WTC11 (cell line): ENCODE measurements around the gene TUBGCP2. TPM values are rescaled to one million over a fixed set of nuclear protein-coding genes. Genes with fewer than 3 reads are reported as not detected.
"Not testable (repeated sequence)": the region's sequence is repeated elsewhere in the genome, so short reads cannot be mapped to it uniquely, and the experiment has no call there.

Experiments
- ATAC-seq: fragments of 200-7000 bp; cut with Tn5 transposase; 2 replicates; pipeline ENCODE4 v1.10.0; 2021; ENCODE audit warnings: mild to moderate bottlenecking, moderate library complexity
- CTCF ChIA-PET: fragments of 300-600 bp; sonication (Branson Sonifier 250); formaldehyde crosslinking; loops from one replicate; lab custom pipeline; 2021; ENCODE audit warnings: antibody characterized with exemption; lab: Charles Lee
- POLR2A ChIA-PET: fragments of 350-600 bp; sonication (Branson Sonifier 250); formaldehyde crosslinking; loops from one replicate; lab custom pipeline; 2021; ENCODE audit warnings: antibody characterized with exemption; lab: Charles Lee
- DNase-seq: peaks from one replicate; pipeline ENCODE4 v3.0.0; 2021; ENCODE audit warnings: low spot score
- H3K27ac Mint-ChIP-seq: 2 replicates; pipeline ENCODE4 v1.8.0; 2021; ENCODE audit warnings: mixed read lengths
- H3K27me3 Mint-ChIP-seq: 2 replicates; pipeline ENCODE4 v1.8.0; 2021; ENCODE audit warnings: low read depth, mild to moderate bottlenecking, moderate library complexity, mixed read lengths
- H3K36me3 Mint-ChIP-seq: 2 replicates; pipeline ENCODE4 v1.8.0; 2021; ENCODE audit warnings: mixed read lengths
- H3K4me1 Mint-ChIP-seq: 2 replicates; pipeline ENCODE4 v1.8.0; 2022; ENCODE audit warnings: mixed read lengths
- H3K4me3 Mint-ChIP-seq: 2 replicates; pipeline ENCODE4 v1.8.0; 2021; ENCODE audit warnings: mild to moderate bottlenecking, moderate library complexity, mixed read lengths
- H3K9me3 Mint-ChIP-seq: 2 replicates; pipeline ENCODE4 v1.8.0; 2021; ENCODE audit warnings: mixed read lengths
- ERG ChIP-seq: fragments of 250-450 bp; sonication (Bioruptor Pico); IDR thresholded peaks from 2 replicates; pipeline ENCODE4 v1.8.0; 2021; ENCODE audit warnings: mild to moderate bottlenecking
- ETV6 ChIP-seq: sonication (generic); formaldehyde crosslinking; IDR thresholded peaks from 2 replicates; pipeline ENCODE4 v1.8.1; 2022; ENCODE audit warnings: mild to moderate bottlenecking, missing genetic modification reagents
- HMGA2 ChIP-seq: fragments of 250-450 bp; sonication (Bioruptor Pico); IDR thresholded peaks from 2 replicates; pipeline ENCODE4 v1.4.0; 2021; ENCODE audit warnings: mild to moderate bottlenecking, moderate library complexity
- IRF2 ChIP-seq: sonication (generic); formaldehyde crosslinking; IDR thresholded peaks from 2 replicates; pipeline ENCODE4 v1.8.0; 2022; ENCODE audit warnings: low read depth, missing genetic modification reagents, borderline replicate concordance
- MXD4 ChIP-seq: fragments of 250-450 bp; sonication (Bioruptor Pico); IDR thresholded peaks from 2 replicates; pipeline ENCODE4 v1.8.0; 2021; ENCODE audit warnings: mild to moderate bottlenecking, moderate library complexity, borderline replicate concordance
- NFATC4 ChIP-seq: fragments of 250-450 bp; sonication (Bioruptor Pico); IDR thresholded peaks from 2 replicates; pipeline ENCODE4 v1.9.0; 2021; ENCODE audit warnings: mild to moderate bottlenecking
- OVOL2 ChIP-seq: fragments of 250-450 bp; sonication (Bioruptor Pico); IDR thresholded peaks from 2 replicates; pipeline ENCODE4 v1.9.0; 2021; ENCODE audit warnings: mild to moderate bottlenecking, borderline replicate concordance
- PREB ChIP-seq: sonication (generic); formaldehyde crosslinking; IDR thresholded peaks from 2 replicates; pipeline ENCODE4 v1.8.1; 2022; ENCODE audit warnings: mild to moderate bottlenecking, missing genetic modification reagents, moderate library complexity, borderline replicate concordance
- PRRX2 ChIP-seq: fragments of 250-450 bp; sonication (Bioruptor Pico); IDR thresholded peaks from 2 replicates; pipeline ENCODE4 v1.8.0; 2021; ENCODE audit warnings: mild to moderate bottlenecking
- RELA ChIP-seq: sonication (generic); formaldehyde crosslinking; IDR thresholded peaks from 2 replicates; pipeline ENCODE4 v1.8.1; 2022; ENCODE audit warnings: missing genetic modification reagents, mild to moderate bottlenecking, borderline replicate concordance
- SMAD4 ChIP-seq: sonication (generic); formaldehyde crosslinking; IDR thresholded peaks from 2 replicates; pipeline ENCODE4 v1.8.0; 2022; ENCODE audit warnings: mild to moderate bottlenecking, missing genetic modification reagents
- TCF7 ChIP-seq: sonication (generic); formaldehyde crosslinking; IDR thresholded peaks from 2 replicates; pipeline ENCODE4 v1.8.0; 2022; ENCODE audit warnings: mild to moderate bottlenecking, low read depth, missing genetic modification reagents, moderate library complexity
- ZNF396 ChIP-seq: fragments of 250-450 bp; sonication (Bioruptor Pico); IDR thresholded peaks from 2 replicates; pipeline ENCODE4 v1.8.0; 2021; ENCODE audit warnings: mild to moderate bottlenecking, moderate library complexity, borderline replicate concordance
- ZNF416 ChIP-seq: fragments of 250-450 bp; sonication (Bioruptor Pico); IDR thresholded peaks from 2 replicates; pipeline ENCODE4 v1.9.0; 2021; ENCODE audit warnings: mild to moderate bottlenecking, inconsistent platforms
- total RNA-seq: library from RNA; stranded (reverse); gene quantifications from 3 replicates; pipeline ENCODE4 v1.2.3, GENCODE V29; 2021
- TF ChIP-seq, protein P1 (sequence below): sonication (generic); formaldehyde crosslinking; IDR thresholded peaks from 2 replicates; pipeline ENCODE4 v1.8.1; 2023; ENCODE audit warnings: mild to moderate bottlenecking, missing genetic modification reagents, moderate library complexity
- TF ChIP-seq, protein P2 (sequence below): sonication (generic); formaldehyde crosslinking; IDR thresholded peaks from 2 replicates; pipeline ENCODE4 v1.8.0; 2022; ENCODE audit warnings: mild to moderate bottlenecking, missing genetic modification reagents
- TF ChIP-seq, protein P3 (sequence below): sonication (generic); formaldehyde crosslinking; IDR thresholded peaks from 2 replicates; pipeline ENCODE4 v1.8.0; 2023; ENCODE audit warnings: mild to moderate bottlenecking, missing genetic modification reagents
- TF ChIP-seq, protein P4 (sequence below): sonication (generic); formaldehyde crosslinking; IDR thresholded peaks from 2 replicates; pipeline ENCODE4 v1.8.1; 2022; ENCODE audit warnings: low read depth, missing genetic modification reagents, borderline replicate concordance

TUBGCP2 gene
- total RNA-seq, 1 experiment from 2014 or later: 62.5 TPM

- peaks cover 19% of the 10 kb centered on the region for H3K27me3 Mint-ChIP-seq
- no peak for TF ChIP-seq HMGA2 (CRISPR knock-in tag)
- TF ChIP-seq, all 79 proteins: peak for 0
- Mint-ChIP-seq H3K4me3 (no peak overlapping the region), H3K36me3 (no peaks in the 10 kb centered on the region), H3K9me3 (no peaks in the 10 kb centered on the region), H3K4me1 (no peaks in the 10 kb centered on the region), H3K27ac (no peak overlapping the region)
- no peak for ATAC-seq
- POLR2A ChIA-PET: interaction anchor here (1.1 kb wide), 1 partner anchor 19 kb away, joined by 3 read pairs; no protein-coding TSS in a partner anchor
- CTCF ChIA-PET: interaction anchor here (1.0 to 2.0 kb wide), 6 partner anchors 9 to 87 kb away, joined by 3 to 20 read pairs (median 7); partner anchors contain the start of gene ADAM8
- DNase-seq: no peak
These were observed 42.4 kb downstream of the TUBGCP2 start for GRCh38 chr10:133266056-133266795.

GRCh38 chr10:133265052-133265451 is 43.6 kb downstream of the TUBGCP2 start:
- H3K4me1 Mint-ChIP-seq, CTCF ChIA-PET, H3K36me3 Mint-ChIP-seq, POLR2A ChIA-PET, H3K4me3 Mint-ChIP-seq, H3K9me3 Mint-ChIP-seq, DNase-seq, ATAC-seq, H3K27ac Mint-ChIP-seq: not testable (repeated sequence)
- H3K27me3 Mint-ChIP-seq: peaks cover 19% of the 10 kb centered on the region

- no peaks in the 10 kb centered on the region for H3K9me3 Mint-ChIP-seq
- no peak for DNase-seq
- no peak overlapping the region for H3K27ac Mint-ChIP-seq
- ATAC-seq: no peak
- 0 out of 2 replicates have a peak, but pooled peaks cover 4% of the 10 kb centered on the region for H3K4me1 Mint-ChIP-seq
- POLR2A ChIA-PET: interaction anchor here (0.6 kb wide), 1 partner anchor 13 kb away, joined by 3 read pairs; no protein-coding TSS in a partner anchor
- TF ChIP-seq ZNF416 (CRISPR knock-in tag) (no peak), ETV6 (CRISPR knock-in tag) (no peak), SMAD4 (CRISPR knock-in tag) (no peak), PREB (CRISPR knock-in tag) (no peak), PRRX2 (no peak), OVOL2 (CRISPR knock-in tag) (no peak), IRF2 (no peak)
- TF ChIP-seq, protein P1, sequence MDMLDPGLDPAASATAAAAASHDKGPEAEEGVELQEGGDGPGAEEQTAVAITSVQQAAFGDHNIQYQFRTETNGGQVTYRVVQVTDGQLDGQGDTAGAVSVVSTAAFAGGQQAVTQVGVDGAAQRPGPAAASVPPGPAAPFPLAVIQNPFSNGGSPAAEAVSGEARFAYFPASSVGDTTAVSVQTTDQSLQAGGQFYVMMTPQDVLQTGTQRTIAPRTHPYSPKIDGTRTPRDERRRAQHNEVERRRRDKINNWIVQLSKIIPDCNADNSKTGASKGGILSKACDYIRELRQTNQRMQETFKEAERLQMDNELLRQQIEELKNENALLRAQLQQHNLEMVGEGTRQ: no peak
- TF ChIP-seq, protein P2, sequence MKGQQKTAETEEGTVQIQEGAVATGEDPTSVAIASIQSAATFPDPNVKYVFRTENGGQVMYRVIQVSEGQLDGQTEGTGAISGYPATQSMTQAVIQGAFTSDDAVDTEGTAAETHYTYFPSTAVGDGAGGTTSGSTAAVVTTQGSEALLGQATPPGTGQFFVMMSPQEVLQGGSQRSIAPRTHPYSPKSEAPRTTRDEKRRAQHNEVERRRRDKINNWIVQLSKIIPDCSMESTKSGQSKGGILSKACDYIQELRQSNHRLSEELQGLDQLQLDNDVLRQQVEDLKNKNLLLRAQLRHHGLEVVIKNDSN (CRISPR knock-in tag): no peak
- TF ChIP-seq, all 79 proteins: peak for 0
- no peak overlapping the region for H3K4me3 Mint-ChIP-seq
- CTCF ChIA-PET: interaction anchor here (1.0 kb wide), 1 partner anchor 18 kb away, joined by 3 read pairs; no protein-coding TSS in a partner anchor
- peaks cover 19% of the 10 kb centered on the region for H3K27me3 Mint-ChIP-seq
- no peaks in the 10 kb centered on the region for H3K36me3 Mint-ChIP-seq
These were observed 44.2 kb downstream of the TUBGCP2 start for GRCh38 chr10:133264461-133264860.

GRCh38 chr10:133263674-133264073 is 45.0 kb downstream of the TUBGCP2 start:
- CTCF ChIA-PET: interaction anchor here (1.0 to 1.6 kb wide), 2 partner anchors 16 to 17 kb away, joined by 3 to 4 read pairs; no protein-coding TSS in a partner anchor
- Mint-ChIP-seq H3K4me1 (0 out of 2 replicates have a peak, but pooled peaks cover 4% of the 10 kb centered on the region), H3K27ac (no peak overlapping the region), H3K4me3 (no peak overlapping the region), H3K9me3 (no peaks in the 10 kb centered on the region), H3K27me3 (peaks cover 19% of the 10 kb centered on the region), H3K36me3 (no peaks in the 10 kb centered on the region)
- DNase-seq (no peak), ATAC-seq (no peak)
- POLR2A ChIA-PET: interaction anchor here (0.6 kb wide), 1 partner anchor 14 kb away, joined by 3 read pairs; no protein-coding TSS in a partner anchor
- no peak for TF ChIP-seq ERG
- TF ChIP-seq, protein P2 (CRISPR knock-in tag): no peak
- TF ChIP-seq ZNF396 (CRISPR knock-in tag): no peak
- TF ChIP-seq RELA (CRISPR knock-in tag): no peak
- no peak for TF ChIP-seq TCF7 (CRISPR knock-in tag)
- no peak for TF ChIP-seq NFATC4 (CRISPR knock-in tag)
- TF ChIP-seq, protein P3, sequence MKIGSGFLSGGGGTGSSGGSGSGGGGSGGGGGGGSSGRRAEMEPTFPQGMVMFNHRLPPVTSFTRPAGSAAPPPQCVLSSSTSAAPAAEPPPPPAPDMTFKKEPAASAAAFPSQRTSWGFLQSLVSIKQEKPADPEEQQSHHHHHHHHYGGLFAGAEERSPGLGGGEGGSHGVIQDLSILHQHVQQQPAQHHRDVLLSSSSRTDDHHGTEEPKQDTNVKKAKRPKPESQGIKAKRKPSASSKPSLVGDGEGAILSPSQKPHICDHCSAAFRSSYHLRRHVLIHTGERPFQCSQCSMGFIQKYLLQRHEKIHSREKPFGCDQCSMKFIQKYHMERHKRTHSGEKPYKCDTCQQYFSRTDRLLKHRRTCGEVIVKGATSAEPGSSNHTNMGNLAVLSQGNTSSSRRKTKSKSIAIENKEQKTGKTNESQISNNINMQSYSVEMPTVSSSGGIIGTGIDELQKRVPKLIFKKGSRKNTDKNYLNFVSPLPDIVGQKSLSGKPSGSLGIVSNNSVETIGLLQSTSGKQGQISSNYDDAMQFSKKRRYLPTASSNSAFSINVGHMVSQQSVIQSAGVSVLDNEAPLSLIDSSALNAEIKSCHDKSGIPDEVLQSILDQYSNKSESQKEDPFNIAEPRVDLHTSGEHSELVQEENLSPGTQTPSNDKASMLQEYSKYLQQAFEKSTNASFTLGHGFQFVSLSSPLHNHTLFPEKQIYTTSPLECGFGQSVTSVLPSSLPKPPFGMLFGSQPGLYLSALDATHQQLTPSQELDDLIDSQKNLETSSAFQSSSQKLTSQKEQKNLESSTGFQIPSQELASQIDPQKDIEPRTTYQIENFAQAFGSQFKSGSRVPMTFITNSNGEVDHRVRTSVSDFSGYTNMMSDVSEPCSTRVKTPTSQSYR (CRISPR knock-in tag): no peak
- no peak for TF ChIP-seq MXD4 (CRISPR knock-in tag)
- TF ChIP-seq, protein P4, sequence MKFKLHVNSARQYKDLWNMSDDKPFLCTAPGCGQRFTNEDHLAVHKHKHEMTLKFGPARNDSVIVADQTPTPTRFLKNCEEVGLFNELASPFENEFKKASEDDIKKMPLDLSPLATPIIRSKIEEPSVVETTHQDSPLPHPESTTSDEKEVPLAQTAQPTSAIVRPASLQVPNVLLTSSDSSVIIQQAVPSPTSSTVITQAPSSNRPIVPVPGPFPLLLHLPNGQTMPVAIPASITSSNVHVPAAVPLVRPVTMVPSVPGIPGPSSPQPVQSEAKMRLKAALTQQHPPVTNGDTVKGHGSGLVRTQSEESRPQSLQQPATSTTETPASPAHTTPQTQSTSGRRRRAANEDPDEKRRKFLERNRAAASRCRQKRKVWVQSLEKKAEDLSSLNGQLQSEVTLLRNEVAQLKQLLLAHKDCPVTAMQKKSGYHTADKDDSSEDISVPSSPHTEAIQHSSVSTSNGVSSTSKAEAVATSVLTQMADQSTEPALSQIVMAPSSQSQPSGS (CRISPR knock-in tag): no peak
